Lower lobe of right lung (tissue), 2 donors: ENCODE data around the gene KLF9. TPM values are rescaled to one million over a fixed set of nuclear protein-coding genes. Genes with fewer than 3 reads are reported as not detected.
"Not testable (repeated sequence)": the region's sequence is repeated elsewhere in the genome, so short reads cannot be mapped to it uniquely, and the experiment has no call there.

Source experiments
- ATAC-seq, 2 donors: fragments of 200-7000 bp; cut with Tn5 transposase; one replicate each; pipeline ENCODE4 v1.9.1; 2020 to 2022; ENCODE audit warnings: mild to moderate bottlenecking in 2 of 2, moderate library complexity in 2 of 2
- DNase-seq: peaks from one replicate; pipeline ENCODE4 v3.0.0-alpha.2; 2020
- H3K27ac ChIP-seq: fragments of 200-600 bp; one replicate; pipeline ENCODE4 v1.8.0; 2022
- H3K27me3 ChIP-seq: fragments of 200-600 bp; one replicate; pipeline ENCODE4 v1.8.0; 2022; ENCODE audit warnings: low read depth
- H3K36me3 ChIP-seq: fragments of 200-600 bp; one replicate; pipeline ENCODE4 v1.8.0; 2022; ENCODE audit warnings: mild to moderate bottlenecking
- H3K4me1 ChIP-seq: fragments of 200-600 bp; one replicate; pipeline ENCODE4 v1.8.0; 2022
- H3K4me3 ChIP-seq: fragments of 200-600 bp; one replicate; pipeline ENCODE4 v1.8.0; 2022; ENCODE audit warnings: mild to moderate bottlenecking
- H3K9me3 ChIP-seq: fragments of 200-600 bp; one replicate; pipeline ENCODE4 v1.8.0; 2022
- intact Hi-C: fragments of 100-400 bp; cut with DNase I; formaldehyde crosslinking; loops from one replicate; pipeline ENCODE4 v1.11.0; 2022
- total RNA-seq: library from RNA; stranded (reverse); fragmentation: NEBNext Ultra II Directional; extraction: Animal tissue kit (Norgen Biotek cat#: 25700); gene quantifications from one replicate; pipeline ENCODE4 v1.2.1, GENCODE V29; 2021
- TF ChIP-seq, protein P1 (sequence below): fragments of 200-600 bp; IDR thresholded peaks from one replicate; pipeline ENCODE4 v1.8.0; 2022; ENCODE audit warnings: antibody characterized with exemption, mild to moderate bottlenecking
- donor health status: DM: no; HTN: yes; CAD: no; lungs with severe emphysema.

KLF9 gene
- total RNA-seq, 1 donor from 2014 or later, result 76.9 TPM

DNA sequence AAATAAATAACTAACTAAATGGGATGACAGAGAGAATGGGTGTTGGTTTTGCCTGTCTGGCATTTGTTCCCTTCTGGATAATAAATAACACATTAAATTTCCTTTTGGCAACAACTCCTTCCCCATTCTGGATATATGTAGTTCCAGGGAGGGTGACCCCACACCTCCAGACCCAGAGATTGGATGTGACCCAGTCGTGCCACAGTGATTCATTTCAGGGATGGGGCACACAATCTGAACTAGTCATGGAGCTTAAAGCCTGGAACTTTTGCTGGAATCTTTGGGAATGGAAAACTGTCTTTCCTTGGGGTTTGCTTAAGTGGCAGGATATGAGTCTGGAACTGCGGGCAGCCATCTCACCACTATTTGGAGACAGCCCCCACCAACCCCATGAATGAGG is 11.3 kb downstream of the KLF9 start:
- no peak overlapping the region for H3K27ac ChIP-seq
- peaks cover 100% of the 10 kb centered on the region for H3K4me1 ChIP-seq
- ATAC-seq (no peak), DNase-seq (no peak)
- intact Hi-C loops, result loop anchor here (10.0 kb wide), 2 partner anchors 48 to 202 kb away; no protein-coding TSS in a partner anchor
- no peak overlapping the region for H3K4me3 ChIP-seq
- TF ChIP-seq, protein P1, sequence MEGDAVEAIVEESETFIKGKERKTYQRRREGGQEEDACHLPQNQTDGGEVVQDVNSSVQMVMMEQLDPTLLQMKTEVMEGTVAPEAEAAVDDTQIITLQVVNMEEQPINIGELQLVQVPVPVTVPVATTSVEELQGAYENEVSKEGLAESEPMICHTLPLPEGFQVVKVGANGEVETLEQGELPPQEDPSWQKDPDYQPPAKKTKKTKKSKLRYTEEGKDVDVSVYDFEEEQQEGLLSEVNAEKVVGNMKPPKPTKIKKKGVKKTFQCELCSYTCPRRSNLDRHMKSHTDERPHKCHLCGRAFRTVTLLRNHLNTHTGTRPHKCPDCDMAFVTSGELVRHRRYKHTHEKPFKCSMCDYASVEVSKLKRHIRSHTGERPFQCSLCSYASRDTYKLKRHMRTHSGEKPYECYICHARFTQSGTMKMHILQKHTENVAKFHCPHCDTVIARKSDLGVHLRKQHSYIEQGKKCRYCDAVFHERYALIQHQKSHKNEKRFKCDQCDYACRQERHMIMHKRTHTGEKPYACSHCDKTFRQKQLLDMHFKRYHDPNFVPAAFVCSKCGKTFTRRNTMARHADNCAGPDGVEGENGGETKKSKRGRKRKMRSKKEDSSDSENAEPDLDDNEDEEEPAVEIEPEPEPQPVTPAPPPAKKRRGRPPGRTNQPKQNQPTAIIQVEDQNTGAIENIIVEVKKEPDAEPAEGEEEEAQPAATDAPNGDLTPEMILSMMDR, result no peak
- peaks cover 3% of the 10 kb centered on the region for H3K36me3 ChIP-seq
- H3K9me3 ChIP-seq, result no peaks in the 10 kb centered on the region
- no peaks in the 10 kb centered on the region for H3K27me3 ChIP-seq

DNA sequence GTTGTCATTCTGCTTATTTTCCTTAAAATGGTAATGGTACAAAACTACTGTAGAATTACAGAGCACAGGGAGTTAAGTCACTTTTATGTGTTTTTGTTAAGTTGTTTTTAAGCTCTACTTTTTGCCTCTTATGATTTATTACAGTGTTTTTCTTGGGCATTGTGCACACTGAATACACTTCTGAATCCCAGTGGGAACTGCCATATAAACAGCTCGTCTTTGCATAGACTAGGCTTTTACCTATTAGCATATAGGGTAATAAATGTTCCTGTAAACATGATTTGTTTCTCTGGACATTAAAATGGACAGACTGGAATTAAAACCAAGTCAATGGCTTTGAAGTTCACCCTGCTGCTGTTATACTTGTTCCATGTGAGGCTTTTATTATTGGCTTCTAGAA is 12.2 kb downstream of the KLF9 start:
- H3K36me3 ChIP-seq, result no peaks in the 10 kb centered on the region
- ATAC-seq (no peak), DNase-seq (no peak)
- H3K4me3 ChIP-seq, result no peak overlapping the region
- H3K27ac ChIP-seq, result no peak overlapping the region
- H3K27me3 ChIP-seq, result no peaks in the 10 kb centered on the region
- TF ChIP-seq, protein P1, result no peak
- intact Hi-C loops, result loop anchor here (10.0 kb wide), 2 partner anchors 47 to 203 kb away; no protein-coding TSS in a partner anchor
- no peaks in the 10 kb centered on the region for H3K9me3 ChIP-seq
- H3K4me1 ChIP-seq, result peaks cover 100% of the 10 kb centered on the region

DNA sequence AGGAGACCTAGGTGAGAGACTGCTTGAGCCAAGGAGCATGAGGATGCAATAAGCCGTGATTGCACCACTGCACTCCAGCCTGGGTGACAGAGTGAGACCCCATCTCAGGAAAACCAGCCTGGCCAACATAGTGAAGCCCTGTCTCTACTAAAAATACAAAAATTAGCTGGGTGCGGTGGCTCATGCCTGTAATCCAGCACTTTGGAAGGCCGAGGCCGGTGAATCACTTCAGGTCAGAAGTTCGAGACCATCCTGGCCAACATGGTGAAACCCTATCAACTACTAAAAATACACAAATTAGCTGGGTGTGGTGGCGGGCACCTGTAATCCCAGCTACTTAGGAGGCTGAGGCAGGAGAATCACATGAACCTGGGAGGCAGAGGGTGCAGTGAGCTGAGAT is 13.2 kb downstream of the KLF9 start:
- ATAC-seq, H3K9me3 ChIP-seq, DNase-seq, H3K27ac ChIP-seq, H3K36me3 ChIP-seq, H3K4me3 ChIP-seq, H3K27me3 ChIP-seq: not testable (repeated sequence)
- peaks cover 100% of the 10 kb centered on the region for H3K4me1 ChIP-seq
- intact Hi-C loops, result loop anchor here (10.0 kb wide), 2 partner anchors 46 to 204 kb away; no protein-coding TSS in a partner anchor

DNA sequence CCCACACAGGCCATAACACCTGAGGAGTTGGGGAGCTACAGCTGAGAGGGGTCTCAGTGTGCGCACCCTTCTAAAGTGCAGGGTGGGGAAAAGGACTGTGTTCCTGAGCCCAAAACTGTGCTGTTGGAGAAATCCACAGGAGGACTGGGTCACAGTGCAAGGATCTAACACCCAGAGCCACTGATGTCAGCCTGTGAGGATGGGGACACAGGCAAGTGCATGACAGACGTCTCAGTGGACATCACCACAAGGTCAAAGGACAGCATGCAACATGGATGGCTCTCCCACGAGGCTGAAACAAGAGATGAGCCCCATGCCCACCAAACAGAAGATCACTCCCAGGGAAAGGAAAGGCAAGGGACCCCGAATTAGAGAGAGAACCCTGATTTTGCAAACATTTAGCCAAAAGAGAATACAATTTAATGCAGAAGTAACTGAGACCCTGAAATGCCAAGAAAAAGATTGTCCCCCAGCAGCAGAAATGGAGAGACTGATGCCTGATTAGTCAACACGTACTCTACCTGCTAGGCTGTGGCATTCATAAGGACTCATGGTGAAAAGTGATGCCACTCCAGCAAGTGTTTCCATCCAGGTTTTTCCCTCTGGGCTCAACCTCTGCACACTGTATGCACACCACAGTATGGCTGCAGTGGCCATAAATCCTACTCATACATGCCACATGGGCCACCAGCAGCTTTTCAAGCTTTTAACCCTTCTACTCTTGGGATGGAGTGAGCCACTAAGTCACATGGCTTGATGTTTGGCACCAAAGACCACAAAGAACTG is 14.2 kb downstream of the KLF9 start:
- Histone ChIP-seq H3K4me3 (no peak overlapping the region), H3K9me3 (no peaks in the 10 kb centered on the region), H3K36me3 (no peaks in the 10 kb centered on the region), H3K27ac (no peak overlapping the region), H3K4me1 (peaks cover 100% of the 10 kb centered on the region), H3K27me3 (no peaks in the 10 kb centered on the region)
- ATAC-seq (no peak), DNase-seq (no peak)
- intact Hi-C loops, result loop anchor here (10.0 kb wide), 2 partner anchors 45 to 205 kb away; no protein-coding TSS in a partner anchor
- TF ChIP-seq, protein P1, result no peak

DNA sequence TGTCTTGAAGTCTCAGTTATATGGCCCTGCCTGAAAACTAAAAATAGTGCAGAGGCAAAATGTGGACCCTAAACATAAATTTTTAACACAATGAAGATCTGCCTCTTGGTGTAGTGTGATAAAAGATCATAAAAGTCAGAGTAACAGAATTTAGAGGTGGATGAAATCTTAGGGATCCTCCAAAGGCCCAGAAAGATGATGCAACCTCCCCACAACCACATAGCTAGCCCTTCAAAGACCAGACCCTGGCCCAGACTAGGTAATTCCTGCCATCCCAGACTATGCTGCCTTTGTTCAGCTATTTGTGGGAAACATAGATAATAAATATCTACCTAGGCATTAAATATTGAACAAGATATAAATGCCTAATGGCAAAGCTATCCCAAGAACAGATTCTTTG is 15.3 kb downstream of the KLF9 start:
- Histone ChIP-seq H3K4me3 (no peak overlapping the region), H3K27ac (peak overlapping the region; percentile 25), H3K36me3 (no peaks in the 10 kb centered on the region), H3K27me3 (no peaks in the 10 kb centered on the region), H3K9me3 (no peaks in the 10 kb centered on the region), H3K4me1 (peaks cover 100% of the 10 kb centered on the region)
- intact Hi-C loops, result no loop called here
- TF ChIP-seq, protein P1, result no peak
- ATAC-seq (no peak), DNase-seq (no peak)

DNA sequence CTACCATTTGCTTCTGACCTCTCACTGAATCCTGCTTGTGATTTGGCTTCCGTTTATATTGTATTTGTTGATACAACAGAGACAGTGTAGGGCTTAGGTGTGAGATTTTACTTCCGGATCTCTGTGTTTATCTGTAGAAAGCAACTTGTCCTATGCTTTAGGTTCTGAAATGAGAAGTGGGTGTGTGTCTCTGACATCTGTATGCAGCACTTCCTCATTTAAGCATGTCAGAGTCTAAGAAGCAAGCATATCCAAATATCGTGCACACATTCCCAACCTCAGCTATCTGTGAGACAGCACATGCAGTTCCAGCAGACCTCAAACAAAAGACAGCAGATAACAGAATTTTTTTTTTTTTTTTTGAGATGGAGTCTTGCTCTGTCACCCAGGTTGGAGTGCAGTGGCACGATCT is 16.3 kb downstream of the KLF9 start:
- no peaks in the 10 kb centered on the region for H3K27me3 ChIP-seq
- intact Hi-C loops, result no loop called here
- no peak for DNase-seq

More for the DNA sequence above, 16.3 kb downstream of the KLF9 start:
- H3K9me3 ChIP-seq, result no peaks in the 10 kb centered on the region
- H3K27ac ChIP-seq, result peak overlapping the region; percentile 25
- no peak overlapping the region for H3K4me3 ChIP-seq
- H3K36me3 ChIP-seq, result no peaks in the 10 kb centered on the region
- TF ChIP-seq, protein P1, result no peak
- peaks cover 99% of the 10 kb centered on the region for H3K4me1 ChIP-seq
- ATAC-seq, result peak; percentile 71 to 82
